Stimulated activated CD8-positive, alpha-beta memory T cell treated with anti-CD3 and anti-CD28 coated beads, Interleukin-4, amount 100 ng/mL, for 4 hours (primary cell): Measurements from ENCODE around the gene HJV.

Source experiments
- DNase-seq, 2 donors: peaks; one replicate each; pipeline ENCODE4 v3.0.0-alpha.2; 2020; ENCODE audit warnings: low read depth in 2 of 2, low spot score in 1 of 2

Gene HJV

DNA sequence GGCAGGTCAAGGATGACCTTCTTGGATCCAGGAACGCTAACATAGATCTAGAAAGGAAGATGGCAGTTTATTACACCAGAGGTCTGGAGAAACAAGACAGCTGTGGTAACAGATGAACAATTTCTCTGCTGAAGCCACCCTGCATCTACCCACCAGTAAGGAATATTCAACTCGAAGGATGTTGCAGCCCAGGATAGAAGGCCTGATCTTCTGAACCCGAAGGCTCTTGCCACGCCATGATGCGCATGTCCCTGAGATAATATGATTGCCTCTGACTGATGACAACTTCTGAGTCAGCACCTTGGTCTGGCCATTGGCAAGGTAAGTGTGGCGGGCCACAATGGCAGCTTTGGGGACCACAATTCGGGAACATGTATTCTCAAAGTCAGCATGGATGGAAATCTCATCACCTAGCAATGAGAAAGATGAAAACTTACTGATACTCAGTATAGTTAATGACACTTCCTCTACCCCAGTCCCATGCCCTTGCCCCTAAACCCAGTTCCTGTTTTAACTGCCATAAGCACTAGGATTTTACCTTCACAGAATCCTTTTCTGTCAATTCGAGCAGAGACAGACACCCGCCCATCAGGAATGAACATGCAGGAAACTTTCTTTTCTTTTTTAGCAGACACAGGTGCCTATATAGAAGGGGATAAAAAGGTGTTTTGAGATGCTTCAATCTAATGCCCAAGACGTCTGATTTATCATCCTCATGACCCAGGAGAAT is 27.0 kb downstream of the HJV start:
- no peak for DNase-seq

DNA sequence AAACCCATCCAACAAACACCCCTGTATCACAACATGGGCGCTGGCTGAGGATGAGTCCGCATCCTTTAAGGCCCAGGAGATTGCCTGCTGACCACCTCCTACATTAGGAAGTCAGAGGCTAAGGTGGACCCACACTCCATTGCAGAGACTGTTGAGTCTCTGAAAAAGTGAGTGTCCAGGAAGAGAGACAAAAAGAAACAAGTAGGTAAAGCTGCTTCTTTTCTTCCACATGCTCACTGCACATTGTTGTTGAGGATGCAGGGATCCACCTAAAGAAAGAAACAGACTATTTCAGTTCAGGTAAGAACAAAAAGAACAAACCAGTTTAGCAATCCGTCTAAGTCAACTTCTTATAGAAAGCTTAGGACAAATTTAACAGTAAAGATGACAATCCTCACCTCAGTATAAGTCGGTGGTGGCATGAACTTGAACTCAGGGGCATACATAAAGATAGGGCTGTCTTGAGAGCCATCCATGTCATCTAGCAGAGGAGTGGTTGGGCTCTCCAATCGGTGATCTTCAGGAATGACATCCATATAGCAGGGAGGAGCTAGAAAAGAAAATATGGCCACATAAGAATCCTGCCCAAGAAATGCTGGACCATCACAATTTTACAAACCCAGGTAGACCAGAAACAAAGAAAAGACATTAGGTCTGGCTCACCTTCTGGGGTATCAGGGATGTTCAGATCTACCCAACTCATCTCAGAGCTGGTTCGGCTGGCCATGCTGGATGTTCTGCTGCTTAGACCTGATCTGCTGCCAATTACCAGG is 27.7 kb downstream of the HJV start:
- DNase-seq: no peak

DNA sequence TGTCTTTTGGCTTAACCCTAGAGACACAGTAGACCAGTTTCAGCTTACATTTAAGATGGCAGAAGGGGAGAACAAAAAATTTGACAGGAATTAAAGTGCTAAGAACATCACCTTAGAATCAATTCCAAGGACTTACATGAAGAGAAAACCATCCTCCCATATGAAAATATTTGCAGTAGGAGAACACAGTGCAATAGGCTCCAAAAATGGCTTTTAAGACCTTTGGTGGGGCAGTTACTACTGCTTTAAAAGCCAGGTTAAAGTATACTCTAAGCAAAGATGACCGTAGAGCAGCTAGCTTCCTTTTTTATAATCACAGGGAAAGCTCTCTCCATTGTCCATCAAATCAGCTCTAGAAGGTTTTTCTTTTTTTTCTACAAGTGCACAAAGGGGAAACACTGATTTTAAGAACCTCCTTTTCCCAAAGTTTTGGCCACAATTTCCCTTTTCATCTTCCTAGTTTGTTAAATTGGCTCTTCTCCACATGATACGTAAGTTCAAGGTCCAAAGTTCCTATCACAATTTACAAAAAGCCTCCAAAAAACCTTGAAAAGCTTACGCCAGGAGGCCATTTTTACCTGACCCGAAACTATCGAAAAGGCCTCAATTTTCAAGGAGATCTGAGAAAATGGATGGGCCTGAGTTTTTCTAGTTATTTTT is 28.4 kb downstream of the HJV start:
- no peak for DNase-seq

DNA sequence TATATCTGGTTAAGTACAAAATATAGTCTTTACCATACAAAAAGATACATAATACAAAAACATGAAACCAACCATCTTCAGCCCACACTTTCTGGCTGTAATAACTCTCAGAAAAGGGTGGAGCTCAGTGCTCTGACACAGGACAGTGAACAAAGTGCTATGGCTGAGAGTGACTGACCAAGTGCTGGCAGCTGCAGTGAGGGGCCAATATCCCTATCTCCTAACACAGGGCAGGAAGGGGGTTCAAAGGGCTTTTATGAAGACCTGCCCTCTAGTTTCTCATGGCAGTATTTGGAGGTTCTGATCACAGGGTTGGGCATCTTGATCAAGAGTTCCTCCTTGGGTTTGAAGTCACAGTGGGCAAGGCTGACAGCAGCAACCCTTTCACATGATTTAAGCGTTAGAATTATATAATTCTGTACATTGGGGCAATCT is 29.0 kb downstream of the HJV start:
- DNase-seq: no peak

DNA sequence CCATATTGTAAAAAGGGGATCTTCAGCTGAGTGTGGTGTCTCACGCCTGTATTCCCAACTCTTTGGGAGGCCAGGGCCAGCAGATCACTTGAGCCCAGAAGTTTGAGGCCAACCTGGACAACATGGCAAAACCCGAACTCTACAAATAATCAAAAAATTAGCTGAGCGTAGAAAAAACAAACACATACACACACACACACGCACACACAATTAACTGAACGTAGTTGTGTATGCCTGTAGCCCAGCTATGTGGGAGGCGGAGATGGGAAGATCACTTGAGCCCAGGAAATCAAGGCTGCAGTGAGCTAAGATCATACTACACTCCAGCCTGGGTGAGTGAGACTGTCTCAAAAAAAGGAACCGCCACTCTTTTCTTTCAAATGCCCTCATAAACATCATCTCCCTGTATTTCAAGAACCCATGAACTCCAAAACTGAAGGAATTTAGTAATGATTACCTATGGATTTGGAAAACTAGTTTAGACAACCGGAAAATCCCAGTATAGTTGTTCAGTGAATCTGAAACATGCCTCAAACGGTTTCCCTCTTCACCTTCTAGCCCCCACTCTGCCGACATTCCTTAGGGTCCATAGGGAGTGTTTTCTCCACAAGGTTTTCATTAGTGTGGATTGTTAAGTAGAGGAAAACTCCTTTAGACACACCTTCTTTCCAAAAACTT is 29.7 kb downstream of the HJV start:
- no peak for DNase-seq

DNA sequence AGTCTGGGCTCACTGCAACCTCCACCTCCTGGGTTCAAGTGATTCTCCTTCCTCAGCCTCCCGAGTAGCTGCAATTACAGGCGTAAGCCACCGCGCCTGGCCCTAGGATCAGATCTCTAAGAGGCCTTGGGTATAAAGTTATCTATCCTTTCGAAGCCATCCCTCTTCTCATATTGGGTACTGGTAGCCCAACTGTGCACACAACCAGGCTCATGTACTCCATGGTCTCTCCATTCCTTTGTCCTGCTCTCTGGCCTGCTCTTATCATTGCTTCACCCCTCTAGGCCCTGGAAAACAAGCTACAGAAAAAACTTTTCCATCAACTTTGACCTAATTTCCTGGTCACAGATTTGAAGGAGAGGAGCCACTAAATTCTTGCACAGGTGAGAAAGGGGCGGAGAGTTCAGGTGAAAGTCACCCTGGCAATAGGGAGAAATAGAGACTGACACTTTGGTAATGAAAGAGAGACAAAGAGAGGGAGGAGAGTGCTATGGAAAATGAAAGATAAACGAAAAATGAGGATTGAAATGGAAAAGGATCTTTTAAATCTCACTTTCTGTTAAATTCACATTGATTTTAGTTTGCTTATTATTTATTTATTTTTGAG is 31.2 kb downstream of the HJV start:
- DNase-seq: no peak

DNA sequence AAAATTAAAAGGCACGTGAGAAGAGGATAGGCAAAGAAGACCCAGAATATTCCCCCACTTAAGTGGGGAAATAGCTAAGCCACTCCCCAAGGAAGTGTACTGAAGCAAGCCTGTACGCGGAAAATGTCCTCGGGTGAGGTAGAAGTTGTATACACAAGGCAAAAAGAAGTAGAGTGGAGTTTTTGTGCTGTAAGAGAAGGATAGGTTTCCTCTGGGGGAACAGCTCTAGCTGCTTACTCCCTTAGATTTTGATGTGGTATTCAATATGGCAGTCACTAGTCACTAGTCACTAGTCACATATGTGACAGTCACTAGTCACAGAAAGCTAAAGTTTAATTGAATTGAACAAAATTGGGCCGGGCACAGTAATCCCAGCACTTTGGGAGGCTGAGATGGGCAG is 32.8 kb downstream of the HJV start:
- no peak for DNase-seq

DNA sequence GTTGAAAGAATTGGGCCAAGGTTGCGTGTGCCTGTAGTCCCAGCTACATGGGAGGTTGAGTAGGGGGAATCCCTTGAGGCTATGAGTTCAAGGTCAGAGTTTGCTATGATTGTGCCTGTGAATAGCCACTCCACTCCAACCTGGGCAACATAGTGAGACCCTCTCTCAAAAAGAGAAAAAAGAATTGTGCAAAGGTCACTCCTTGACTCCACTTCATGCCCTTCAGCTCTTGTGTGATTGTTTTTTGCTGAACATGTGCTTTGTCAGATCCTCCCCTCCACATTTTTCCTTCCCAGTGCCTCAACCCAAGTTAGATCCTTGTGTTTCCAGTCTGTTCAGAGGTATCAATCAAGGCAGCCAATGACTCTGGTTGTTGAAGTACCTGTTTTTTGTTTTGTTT is 33.6 kb downstream of the HJV start:
- no peak for DNase-seq

DNA sequence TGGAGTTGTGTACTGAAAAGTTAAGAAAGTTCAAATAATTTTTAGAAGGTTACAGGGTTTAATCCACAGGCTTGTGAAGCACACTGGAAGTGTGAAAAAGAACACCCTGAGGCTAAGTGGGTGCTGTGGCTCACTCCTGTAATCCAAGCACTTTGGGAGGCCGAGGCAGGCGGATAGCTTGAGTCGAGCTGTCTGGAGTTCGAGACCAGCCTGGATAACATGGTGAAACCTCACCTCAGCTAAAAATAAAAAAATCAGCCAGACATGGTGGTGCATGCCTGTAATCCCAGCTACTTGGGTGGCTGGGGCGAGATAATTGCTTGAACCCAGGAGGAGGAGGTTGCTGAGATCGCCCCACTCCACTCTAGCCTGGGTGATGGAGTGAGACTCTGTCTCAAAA is 35.0 kb downstream of the HJV start:
- DNase-seq: no peak

DNA sequence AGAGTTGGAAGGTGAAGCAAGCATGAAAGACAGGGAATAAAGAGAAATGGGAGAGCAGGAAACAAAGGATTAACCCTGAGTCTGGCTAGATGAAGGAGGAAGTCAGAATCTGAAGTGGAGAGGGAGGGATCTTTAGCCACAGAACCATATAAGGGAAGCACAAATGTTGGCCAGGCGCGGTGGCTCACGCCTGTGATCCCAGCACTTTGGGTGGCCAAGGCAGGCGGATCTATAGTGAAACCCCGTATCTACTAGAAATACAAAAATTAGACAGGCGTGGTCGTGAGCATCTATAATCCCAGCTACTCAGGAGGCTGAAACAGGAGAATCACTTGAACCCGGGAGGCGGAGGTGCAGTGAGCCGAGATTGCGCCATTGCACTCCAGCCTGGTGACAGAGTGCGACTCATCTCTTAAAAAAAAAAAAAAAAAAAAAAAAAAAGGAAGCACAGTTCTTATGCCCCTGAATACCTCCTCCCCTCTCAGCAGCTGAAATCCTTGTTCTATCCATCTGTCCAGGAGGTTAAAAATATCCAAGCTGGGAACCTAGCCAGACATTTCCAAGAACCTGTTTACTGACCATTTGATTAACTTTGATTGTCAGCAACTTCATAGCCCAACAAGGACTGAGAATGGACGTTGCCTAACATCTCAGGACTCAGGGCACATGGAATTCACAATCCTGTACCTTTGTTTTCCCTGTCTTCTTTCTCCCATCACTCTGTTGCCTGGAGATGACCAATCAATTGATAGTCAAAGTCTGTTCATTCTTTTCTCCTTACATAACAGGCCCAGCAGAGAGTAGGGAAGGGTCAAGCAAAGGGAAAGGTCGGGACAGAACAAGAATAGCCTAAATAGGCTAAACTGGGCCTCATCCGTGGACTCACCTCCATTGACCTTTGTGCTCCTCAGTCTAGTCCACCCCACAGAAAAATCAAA is 35.8 kb downstream of the HJV start:
- DNase-seq: no peak

DNA sequence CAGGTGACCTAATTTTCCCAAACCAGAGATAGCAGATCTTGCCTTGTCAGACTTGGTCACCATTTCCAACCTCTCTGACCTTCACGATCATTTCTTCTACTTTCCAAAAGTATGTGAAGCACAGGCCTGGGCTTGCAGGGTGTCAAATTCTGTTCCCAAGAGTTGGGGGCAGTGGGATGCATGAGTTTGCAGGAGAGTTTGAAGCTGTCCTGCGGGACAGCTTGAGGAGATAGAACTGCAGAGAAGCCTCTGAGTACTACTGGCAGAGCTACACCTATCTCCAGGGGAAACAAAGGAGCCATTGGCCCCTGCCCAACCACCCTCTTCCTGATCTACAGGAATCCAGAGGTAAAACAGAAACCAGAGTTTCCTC is 36.4 kb downstream of the HJV start:
- no peak for DNase-seq

DNA sequence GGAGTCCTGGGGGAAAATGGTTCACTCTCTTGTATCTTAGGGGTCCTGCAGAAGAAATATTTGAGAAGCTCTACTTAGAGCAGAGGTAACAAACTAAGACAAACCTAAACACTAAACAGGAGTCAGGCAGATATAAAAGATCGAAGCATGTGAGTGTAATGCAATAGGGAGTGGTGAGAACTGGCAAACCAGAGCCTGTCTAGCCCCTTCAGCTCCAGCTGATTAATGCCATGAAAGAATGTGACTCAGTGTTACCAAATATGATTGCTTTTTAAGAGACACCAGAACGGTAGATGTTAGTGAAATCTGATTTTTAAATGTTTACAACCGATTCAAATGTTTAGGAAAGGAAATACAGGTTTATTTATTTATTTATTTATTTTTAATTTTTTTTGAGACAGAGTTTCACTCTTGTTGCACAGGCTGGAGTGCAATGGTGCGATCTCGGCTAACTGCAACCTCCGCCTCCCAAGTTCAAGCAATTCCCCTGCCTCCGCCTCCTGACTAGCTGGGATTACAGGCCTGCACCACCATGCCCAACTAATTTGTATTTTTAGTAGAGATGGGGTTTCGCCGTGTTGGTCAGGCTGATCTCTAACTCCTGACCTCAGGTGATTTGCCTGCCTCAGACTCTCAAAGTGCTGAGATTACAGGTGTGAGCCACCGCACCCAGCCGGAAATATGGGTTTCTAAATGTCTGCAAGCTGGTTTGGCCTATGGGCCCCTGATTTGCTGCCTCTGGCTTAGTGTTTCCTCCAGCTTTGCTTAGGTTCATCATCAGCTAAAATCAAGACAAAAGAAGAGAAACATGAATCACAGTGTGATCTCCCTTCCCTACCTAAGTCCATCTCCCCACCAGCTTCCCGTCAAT is 37.3 kb downstream of the HJV start:
- DNase-seq: no peak

DNA sequence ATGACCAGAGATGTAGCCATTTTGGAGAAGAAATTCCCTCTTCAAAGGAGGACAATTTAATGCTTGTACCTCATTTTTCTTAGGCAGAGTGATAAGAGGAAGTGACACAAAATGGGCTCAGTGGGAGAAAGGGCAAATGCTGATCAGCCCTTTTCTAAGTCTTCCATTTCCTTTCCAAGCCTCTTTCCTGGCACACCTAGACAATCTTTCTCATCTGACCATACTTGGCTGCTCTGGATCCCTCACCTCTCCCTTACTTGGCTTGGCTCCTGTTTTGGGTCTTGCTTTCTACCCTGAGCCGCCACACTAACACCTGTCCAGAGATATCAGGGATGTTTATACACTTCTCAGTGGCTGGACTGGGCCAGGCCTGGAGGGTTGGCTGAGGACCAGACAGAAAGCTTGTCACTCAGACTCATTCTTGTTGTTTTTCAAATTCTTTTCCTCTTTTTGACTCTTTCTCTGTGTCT is 38.3 kb downstream of the HJV start:
- DNase-seq: no peak

DNA sequence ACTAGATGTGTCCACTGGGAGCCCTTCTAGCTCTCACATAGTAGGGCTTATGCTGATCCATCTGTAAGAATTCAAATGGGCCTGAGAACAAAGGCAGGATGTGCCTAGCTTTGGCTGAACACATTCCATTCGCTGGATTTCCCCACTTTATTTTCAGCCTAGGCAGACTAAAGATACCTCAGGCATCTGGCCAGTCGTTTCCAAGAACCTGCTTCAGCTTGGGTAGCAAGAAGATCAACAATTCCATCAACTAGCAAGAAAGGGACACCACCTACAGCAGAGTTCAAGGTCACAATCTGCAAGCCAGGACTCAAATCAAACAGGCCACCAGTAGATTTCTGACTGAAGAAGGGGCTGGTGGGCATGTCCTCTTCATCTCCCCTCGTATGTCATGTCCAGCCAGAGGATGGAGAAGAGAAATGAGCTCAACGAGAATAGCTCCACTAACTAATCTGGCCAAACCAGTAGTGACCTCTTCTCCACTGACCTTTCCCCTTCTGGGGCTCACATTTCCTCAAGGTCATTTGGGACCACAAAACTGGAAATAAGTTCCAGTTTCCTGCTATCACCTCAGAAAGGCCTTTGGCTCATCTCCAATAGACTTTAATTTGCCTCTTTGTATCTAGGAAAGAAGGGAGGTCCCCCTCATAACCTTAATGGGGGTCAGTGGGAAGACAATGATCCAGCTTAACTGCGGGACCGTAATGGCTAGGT is 39.4 kb downstream of the HJV start:
- no peak for DNase-seq

DNA sequence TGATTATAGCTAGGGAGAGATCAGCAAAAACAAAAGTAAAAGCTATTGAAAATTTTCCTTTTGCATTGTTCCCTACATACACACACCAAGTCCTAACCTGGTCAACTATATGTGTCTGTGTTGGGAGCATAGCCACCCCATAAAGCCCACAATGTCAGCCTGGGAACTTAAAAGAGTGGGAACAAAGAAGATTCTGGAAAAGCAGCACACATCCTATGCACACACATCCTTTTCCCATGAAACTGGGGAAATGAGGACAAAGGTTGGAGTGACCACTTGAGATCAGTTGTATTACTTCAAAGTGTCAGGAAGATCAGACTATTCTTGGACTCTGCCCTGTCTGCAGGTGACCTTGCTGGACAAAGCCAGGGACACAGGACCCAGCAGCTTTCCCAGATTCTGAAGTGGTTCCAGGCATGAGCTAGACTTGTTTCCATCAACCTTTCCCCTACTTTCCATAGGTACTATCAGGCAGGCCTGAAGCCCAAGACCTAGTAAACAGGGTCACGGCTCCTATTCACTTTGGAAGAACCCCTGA is 41.0 kb downstream of the HJV start:
- no peak for DNase-seq

DNA sequence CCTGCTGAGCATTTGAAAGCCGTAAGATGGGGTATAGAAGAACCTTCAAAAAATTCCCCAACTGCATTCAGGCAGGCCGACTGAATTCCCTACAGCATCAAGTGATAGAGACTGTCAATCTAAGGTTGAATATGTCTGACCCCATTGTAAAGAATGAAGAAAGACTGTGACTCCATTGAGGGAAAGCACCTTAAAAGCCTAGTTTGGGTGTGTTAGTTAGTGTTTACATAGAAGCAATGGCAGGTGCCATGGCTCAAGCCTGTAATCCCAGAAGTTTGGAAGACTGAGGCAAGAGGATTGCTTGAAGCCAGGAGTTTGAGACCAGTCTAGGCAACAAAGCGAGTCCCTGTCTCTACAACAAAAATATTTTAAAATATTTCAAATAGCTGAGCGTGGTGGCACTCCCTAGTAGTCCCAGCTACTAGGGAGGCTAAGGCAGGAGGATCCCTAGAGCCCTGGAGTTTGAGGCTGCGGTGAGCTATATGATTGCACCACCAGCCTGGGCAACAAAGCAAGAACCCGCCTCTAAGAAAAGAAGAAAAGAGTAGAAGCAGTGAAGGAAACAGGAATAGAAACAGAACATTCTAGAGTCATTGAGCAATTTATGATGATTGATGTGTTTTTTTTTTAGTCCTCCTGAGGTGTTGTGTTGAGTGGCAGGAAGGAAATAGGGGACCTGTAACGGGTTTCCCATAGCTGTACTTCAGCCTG is 41.6 kb downstream of the HJV start:
- DNase-seq: no peak
